ENCODE results near the gene WDFY1. TPM values are rescaled to one million over a fixed set of nuclear protein-coding genes. Genes with fewer than 3 reads are reported as not detected.

The WDFY1 gene
- total and polyA plus RNA-seq, 2 donors (not counting 1 experiment from before 2014, with no cell fraction given) = 28.8 to 76.0 TPM

DNA sequence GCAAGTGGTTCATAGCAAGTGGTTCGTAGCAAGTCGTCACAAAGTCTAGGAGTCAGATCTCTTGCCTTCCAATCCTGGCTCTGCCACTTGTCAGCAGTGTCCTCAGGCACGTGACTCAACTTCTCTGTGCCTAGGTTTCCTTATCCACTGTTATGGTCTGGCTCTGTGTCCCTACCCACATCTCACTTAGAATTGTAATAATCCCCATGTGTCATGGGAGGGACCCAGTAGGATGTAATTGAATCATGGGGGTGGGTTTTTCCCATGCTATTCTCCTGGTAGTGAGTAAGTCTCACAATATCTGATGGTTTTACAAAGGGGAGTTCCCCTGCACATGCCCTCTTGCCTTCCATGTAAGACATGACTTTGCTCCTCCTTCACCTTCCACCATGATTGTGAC lies 55.9 kb downstream of the WDFY1 start:
- Histone ChIP-seq H3K9ac (ENCODE audit: low read length) (no peak overlapping the region), H3K79me2 (ENCODE audit: control insufficient read depth, insufficient read depth, low read length) (peaks cover 3% of the 10 kb centered on the region), H3K27me3 (replicated peaks in 1 of 4; ENCODE audit: control extremely low read depth in 1 of 4, control insufficient read depth in 3 of 4, insufficient read depth in 4 of 4, low read length in 3 of 4) (no peaks in the 10 kb centered on the region), H3K36me3 (replicated peaks in 1 of 2; ENCODE audit: control extremely low read depth in 1 of 2, control insufficient read depth in 1 of 2, extremely low read depth in 1 of 2, insufficient read depth in 2 of 2, low read length in 1 of 2) (peaks cover 10 to 26% of the 10 kb centered on the region in 2 experiments), H4K20me1 (ENCODE audit: control insufficient read depth, insufficient read depth, low read length, poor library complexity, severe bottlenecking) (no peaks in the 10 kb centered on the region), H3K27ac (ENCODE audit: low read length in 2 of 2) (no peak overlapping the region), H2AFZ (ENCODE audit: insufficient read depth, low read depth, low read length, poor library complexity, severe bottlenecking) (no peak overlapping the region), H3K4me3 (ENCODE audit: control extremely low read depth in 1 of 5, extremely low read depth in 1 of 5, insufficient read depth in 1 of 5, low read depth in 2 of 5, low read length in 4 of 5) (no peak overlapping the region), H3K9me3 (ENCODE audit: control extremely low read depth in 1 of 3, control insufficient read depth in 2 of 3, insufficient read depth in 1 of 3, low read length in 2 of 3) (no peaks in the 10 kb centered on the region), H3K4me2 (replicated peaks; ENCODE audit: low read depth, low read length, poor library complexity, severe bottlenecking) (no peak overlapping the region), H3K4me1 (ENCODE audit: control insufficient read depth in 2 of 2, insufficient read depth in 2 of 2, low read length in 2 of 2) (peaks cover 26 to 29% of the 10 kb centered on the region in 2 donors)
- WGBS (ENCODE audit: insufficient coverage) = 96% methylated on average over 2 of the region's 3 CpGs
- POLR2A ChIA-PET = no interaction called here
- Mint-ChIP-seq H3K4me3 (no peak overlapping the region), H3K4me1 (peaks cover 47% of the 10 kb centered on the region), H3K9me3 (ENCODE audit: insufficient read depth) (no peaks in the 10 kb centered on the region), H3K27ac (peak overlapping the region; percentile 32), H3K27me3 (no peaks in the 10 kb centered on the region)
- DNase-seq = no peak
- no peak for ATAC-seq (ENCODE audit: low read depth)
- no peak for TF ChIP-seq EZH2 (IDR thresholded peaks at IDR 0.05; ENCODE audit: borderline replicate concordance, insufficient read depth, low read depth, low read length, poor library complexity, severe bottlenecking)
- TF ChIP-seq, protein P1, sequence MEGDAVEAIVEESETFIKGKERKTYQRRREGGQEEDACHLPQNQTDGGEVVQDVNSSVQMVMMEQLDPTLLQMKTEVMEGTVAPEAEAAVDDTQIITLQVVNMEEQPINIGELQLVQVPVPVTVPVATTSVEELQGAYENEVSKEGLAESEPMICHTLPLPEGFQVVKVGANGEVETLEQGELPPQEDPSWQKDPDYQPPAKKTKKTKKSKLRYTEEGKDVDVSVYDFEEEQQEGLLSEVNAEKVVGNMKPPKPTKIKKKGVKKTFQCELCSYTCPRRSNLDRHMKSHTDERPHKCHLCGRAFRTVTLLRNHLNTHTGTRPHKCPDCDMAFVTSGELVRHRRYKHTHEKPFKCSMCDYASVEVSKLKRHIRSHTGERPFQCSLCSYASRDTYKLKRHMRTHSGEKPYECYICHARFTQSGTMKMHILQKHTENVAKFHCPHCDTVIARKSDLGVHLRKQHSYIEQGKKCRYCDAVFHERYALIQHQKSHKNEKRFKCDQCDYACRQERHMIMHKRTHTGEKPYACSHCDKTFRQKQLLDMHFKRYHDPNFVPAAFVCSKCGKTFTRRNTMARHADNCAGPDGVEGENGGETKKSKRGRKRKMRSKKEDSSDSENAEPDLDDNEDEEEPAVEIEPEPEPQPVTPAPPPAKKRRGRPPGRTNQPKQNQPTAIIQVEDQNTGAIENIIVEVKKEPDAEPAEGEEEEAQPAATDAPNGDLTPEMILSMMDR (IDR thresholded peaks at IDR 0.05) = no peak
- intact Hi-C loops (cut with micrococcal nuclease) = no loop called here
- CTCF ChIA-PET = no interaction called here

DNA sequence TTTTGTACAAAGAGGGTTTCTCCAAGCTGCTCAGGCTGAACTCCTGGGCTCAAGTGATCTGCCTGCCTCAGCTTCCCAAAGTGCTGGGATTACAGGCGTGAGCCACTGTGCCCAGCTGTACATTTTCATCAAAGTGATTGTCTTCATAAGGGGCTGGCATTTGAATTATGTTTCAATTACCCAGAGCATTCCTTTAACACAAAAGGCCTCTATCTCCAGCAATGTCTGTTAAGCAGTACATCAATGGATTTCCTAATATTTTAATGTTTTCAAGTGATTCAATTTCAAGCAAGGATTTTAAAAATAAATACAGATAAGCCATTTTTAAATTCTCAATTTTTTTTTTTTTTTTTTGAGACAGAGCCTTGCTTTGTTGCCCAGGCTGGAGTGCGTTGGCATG lies 56.9 kb downstream of the WDFY1 start:
- POLR2A ChIA-PET = interaction anchor here (0.7 kb wide), 1 partner anchor 35 kb away, joined by 5 read pairs; no protein-coding TSS in a partner anchor
- Histone ChIP-seq H3K4me3 (ENCODE audit: control extremely low read depth in 1 of 5, extremely low read depth in 1 of 5, insufficient read depth in 1 of 5, low read depth in 2 of 5, low read length in 4 of 5) (no peak overlapping the region), H4K20me1 (ENCODE audit: control insufficient read depth, insufficient read depth, low read length, poor library complexity, severe bottlenecking) (no peaks in the 10 kb centered on the region), H3K9ac (ENCODE audit: low read length) (no peak overlapping the region), H2AFZ (ENCODE audit: insufficient read depth, low read depth, low read length, poor library complexity, severe bottlenecking) (no peak overlapping the region), H3K9me3 (ENCODE audit: control extremely low read depth in 1 of 3, control insufficient read depth in 2 of 3, insufficient read depth in 1 of 3, low read length in 2 of 3) (no peaks in the 10 kb centered on the region), H3K36me3 (replicated peaks in 1 of 2; ENCODE audit: control extremely low read depth in 1 of 2, control insufficient read depth in 1 of 2, extremely low read depth in 1 of 2, insufficient read depth in 2 of 2, low read length in 1 of 2) (peaks cover 8 to 31% of the 10 kb centered on the region in 2 experiments), H3K27ac (ENCODE audit: low read length in 2 of 2) (no peak overlapping the region), H3K27me3 (replicated peaks in 1 of 4; ENCODE audit: control extremely low read depth in 1 of 4, control insufficient read depth in 3 of 4, insufficient read depth in 4 of 4, low read length in 3 of 4) (no peaks in the 10 kb centered on the region), H3K4me2 (replicated peaks; ENCODE audit: low read depth, low read length, poor library complexity, severe bottlenecking) (no peak overlapping the region), H3K79me2 (ENCODE audit: control insufficient read depth, insufficient read depth, low read length) (peaks cover 3% of the 10 kb centered on the region), H3K4me1 (ENCODE audit: control insufficient read depth in 2 of 2, insufficient read depth in 2 of 2, low read length in 2 of 2) (peaks cover 17 to 20% of the 10 kb centered on the region in 2 donors)
- H3K4me3 Mint-ChIP-seq = no peak overlapping the region
- no peak for DNase-seq
- no peaks in the 10 kb centered on the region for H3K27me3 Mint-ChIP-seq
- WGBS (ENCODE audit: insufficient coverage) = 100% methylated on average over 2 of the region's 2 CpGs
- intact Hi-C loops (cut with micrococcal nuclease) = no loop called here
- CTCF ChIA-PET = no interaction called here
- H3K4me1 Mint-ChIP-seq = peaks cover 38% of the 10 kb centered on the region
- TF ChIP-seq, protein P1 (IDR thresholded peaks at IDR 0.05) = no peak
- no peak for TF ChIP-seq EZH2 (IDR thresholded peaks at IDR 0.05; ENCODE audit: borderline replicate concordance, insufficient read depth, low read depth, low read length, poor library complexity, severe bottlenecking)
- ATAC-seq (ENCODE audit: low read depth) = no peak
- peak overlapping the region; percentile 53 for H3K27ac Mint-ChIP-seq
- H3K9me3 Mint-ChIP-seq (ENCODE audit: insufficient read depth) = no peaks in the 10 kb centered on the region

Measured in B cell (primary cell).